ENCODE data around the gene MYO5B. TPM values are rescaled to one million over a fixed set of nuclear protein-coding genes. Genes with fewer than 3 reads are reported as not detected.
"Not testable (repeated sequence)": the region's sequence is repeated elsewhere in the genome, so short reads cannot be mapped to it uniquely, and the experiment has no call there.

MYO5B gene
- total and polyA plus RNA-seq, 4 donors = 5.4 to 23.4 (median 11.4) TPM

GRCh38 chr18:49811151-49811938 lies 383.6 kb downstream of the MYO5B start:
- peak overlapping the region; percentile 49 to 87 (median 53) for H3K4me3 ChIP-seq (ENCODE audit: low read depth in 1 of 3, low read length in 3 of 3)
- peaks cover 4 to 38% (median 21%) of the 10 kb centered on the region in 4 donors for H3K4me1 ChIP-seq (ENCODE audit: control insufficient read depth in 4 of 4, insufficient read depth in 4 of 4, low read length in 3 of 4)
- no peaks in the 10 kb centered on the region for H3K36me3 ChIP-seq (ENCODE audit: control insufficient read depth in 4 of 4, insufficient read depth in 3 of 4, low read depth in 1 of 4, low read length in 3 of 4)
- H3K9ac ChIP-seq (ENCODE audit: low read depth in 1 of 2, low read length in 2 of 2) = peak overlapping the region; percentile 92 to 95
- no peaks in the 10 kb centered on the region for H3K9me3 ChIP-seq (ENCODE audit: control insufficient read depth in 4 of 4, low read length in 3 of 4)
- DNase-seq (ENCODE audit: low spot score) = no peak
- H3K27ac ChIP-seq (ENCODE audit: low read depth in 1 of 2, low read length in 2 of 2) = peak overlapping the region; percentile 60 to 65
- no peaks in the 10 kb centered on the region for H3K27me3 ChIP-seq (ENCODE audit: control insufficient read depth in 4 of 4, insufficient read depth in 4 of 4, low read length in 3 of 4)
- WGBS = 27% methylated on average over 7 of the region's 7 CpGs
- TF ChIP-seq RAD21 (IDR thresholded peaks at IDR 0.05) (peak in 1 of 2 donors; percentile 12), RXRA (IDR thresholded peaks at IDR 0.05) (no peak), HNF4G (IDR thresholded peaks at IDR 0.05) (no peak)

DNA sequence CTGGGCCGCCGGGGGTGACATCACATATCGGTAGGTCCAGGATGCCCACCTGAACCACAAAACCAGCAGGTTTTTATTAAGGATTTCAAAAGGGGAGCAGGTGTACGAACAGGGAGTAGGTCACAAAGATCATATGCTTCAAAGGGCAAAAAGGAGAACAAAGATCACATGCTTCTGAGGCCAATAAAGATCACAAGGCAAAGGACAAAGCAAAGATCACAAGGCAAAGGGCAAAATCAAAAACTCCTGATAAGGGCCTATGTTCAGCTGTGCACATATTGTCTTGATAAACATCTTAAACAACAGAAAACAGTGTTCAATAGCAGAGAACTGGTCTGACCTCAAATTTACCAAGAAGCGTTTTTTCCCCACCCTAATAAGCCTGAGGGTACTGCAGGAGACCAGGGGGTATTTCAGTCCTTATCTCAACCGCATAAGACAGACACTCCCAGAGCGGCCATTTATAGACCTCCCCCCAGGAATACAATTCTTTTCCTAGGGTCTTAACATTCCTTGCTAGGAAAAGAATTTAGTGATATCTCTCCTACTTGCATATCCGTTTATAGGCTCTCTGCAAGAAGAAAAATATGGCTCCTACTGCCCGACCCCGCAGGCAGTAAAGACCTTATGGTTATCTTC lies 386.3 kb downstream of the MYO5B start:
- not testable (repeated sequence) for DNase-seq (ENCODE audit: low spot score); H3K27me3 ChIP-seq (ENCODE audit: control insufficient read depth in 4 of 4, insufficient read depth in 4 of 4, low read length in 3 of 4); H3K9ac ChIP-seq (ENCODE audit: low read depth in 1 of 2, low read length in 2 of 2); H3K4me3 ChIP-seq (ENCODE audit: low read depth in 1 of 3, low read length in 3 of 3); H3K9me3 ChIP-seq (ENCODE audit: control insufficient read depth in 4 of 4, low read length in 3 of 4); H3K36me3 ChIP-seq (ENCODE audit: control insufficient read depth in 4 of 4, insufficient read depth in 3 of 4, low read depth in 1 of 4, low read length in 3 of 4); H3K27ac ChIP-seq (ENCODE audit: low read depth in 1 of 2, low read length in 2 of 2)
- WGBS = 90% methylated on average over 10 of the region's 10 CpGs
- H3K4me1 ChIP-seq (ENCODE audit: control insufficient read depth in 4 of 4, insufficient read depth in 4 of 4, low read length in 3 of 4) = peaks cover 12 to 37% (median 26%) of the 10 kb centered on the region in 4 donors
- TF ChIP-seq NR2F2 (IDR thresholded peaks at IDR 0.05) (peak; percentile 81), JUND (IDR thresholded peaks at IDR 0.05) (peak; percentile 41 to 49), HNF4G (IDR thresholded peaks at IDR 0.05) (peak; percentile 78), SP1 (IDR thresholded peaks at IDR 0.05) (peak; percentile 58), RXRA (IDR thresholded peaks at IDR 0.05) (peak; percentile 76 to 80), HNF4A (conservative IDR thresholded peaks at IDR 0.05) (peak; percentile 93 to 94)

- no peak for TF ChIP-seq NR2F2 (IDR thresholded peaks at IDR 0.05)
- TF ChIP-seq RAD21 (IDR thresholded peaks at IDR 0.05) = no peak
- no peak for TF ChIP-seq REST (IDR thresholded peaks at IDR 0.05)
- TF ChIP-seq JUND (IDR thresholded peaks at IDR 0.05) = no peak
- no peak for TF ChIP-seq HNF4A (conservative IDR thresholded peaks at IDR 0.05)
- no peak for TF ChIP-seq RXRA (IDR thresholded peaks at IDR 0.05)
- TF ChIP-seq SP1 (IDR thresholded peaks at IDR 0.05) = no peak
- TF ChIP-seq EGR1 (IDR thresholded peaks at IDR 0.05; ENCODE audit: low read depth in 2 of 2) = no peak
- TF ChIP-seq, protein P1, sequence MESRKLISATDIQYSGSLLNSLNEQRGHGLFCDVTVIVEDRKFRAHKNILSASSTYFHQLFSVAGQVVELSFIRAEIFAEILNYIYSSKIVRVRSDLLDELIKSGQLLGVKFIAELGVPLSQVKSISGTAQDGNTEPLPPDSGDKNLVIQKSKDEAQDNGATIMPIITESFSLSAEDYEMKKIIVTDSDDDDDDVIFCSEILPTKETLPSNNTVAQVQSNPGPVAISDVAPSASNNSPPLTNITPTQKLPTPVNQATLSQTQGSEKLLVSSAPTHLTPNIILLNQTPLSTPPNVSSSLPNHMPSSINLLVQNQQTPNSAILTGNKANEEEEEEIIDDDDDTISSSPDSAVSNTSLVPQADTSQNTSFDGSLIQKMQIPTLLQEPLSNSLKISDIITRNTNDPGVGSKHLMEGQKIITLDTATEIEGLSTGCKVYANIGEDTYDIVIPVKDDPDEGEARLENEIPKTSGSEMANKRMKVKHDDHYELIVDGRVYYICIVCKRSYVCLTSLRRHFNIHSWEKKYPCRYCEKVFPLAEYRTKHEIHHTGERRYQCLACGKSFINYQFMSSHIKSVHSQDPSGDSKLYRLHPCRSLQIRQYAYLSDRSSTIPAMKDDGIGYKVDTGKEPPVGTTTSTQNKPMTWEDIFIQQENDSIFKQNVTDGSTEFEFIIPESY (IDR thresholded peaks at IDR 0.05) = no peak
- TF ChIP-seq, protein P2, sequence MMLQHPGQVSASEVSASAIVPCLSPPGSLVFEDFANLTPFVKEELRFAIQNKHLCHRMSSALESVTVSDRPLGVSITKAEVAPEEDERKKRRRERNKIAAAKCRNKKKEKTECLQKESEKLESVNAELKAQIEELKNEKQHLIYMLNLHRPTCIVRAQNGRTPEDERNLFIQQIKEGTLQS (IDR thresholded peaks at IDR 0.05) = no peak
- no peak for TF ChIP-seq GABPA (IDR thresholded peaks at IDR 0.05 in 1 of 2, conservative IDR thresholded peaks at IDR 0.05 in 1 of 2)
- no peak for TF ChIP-seq FOXA2 (IDR thresholded peaks at IDR 0.05)
- TF ChIP-seq, protein P3, sequence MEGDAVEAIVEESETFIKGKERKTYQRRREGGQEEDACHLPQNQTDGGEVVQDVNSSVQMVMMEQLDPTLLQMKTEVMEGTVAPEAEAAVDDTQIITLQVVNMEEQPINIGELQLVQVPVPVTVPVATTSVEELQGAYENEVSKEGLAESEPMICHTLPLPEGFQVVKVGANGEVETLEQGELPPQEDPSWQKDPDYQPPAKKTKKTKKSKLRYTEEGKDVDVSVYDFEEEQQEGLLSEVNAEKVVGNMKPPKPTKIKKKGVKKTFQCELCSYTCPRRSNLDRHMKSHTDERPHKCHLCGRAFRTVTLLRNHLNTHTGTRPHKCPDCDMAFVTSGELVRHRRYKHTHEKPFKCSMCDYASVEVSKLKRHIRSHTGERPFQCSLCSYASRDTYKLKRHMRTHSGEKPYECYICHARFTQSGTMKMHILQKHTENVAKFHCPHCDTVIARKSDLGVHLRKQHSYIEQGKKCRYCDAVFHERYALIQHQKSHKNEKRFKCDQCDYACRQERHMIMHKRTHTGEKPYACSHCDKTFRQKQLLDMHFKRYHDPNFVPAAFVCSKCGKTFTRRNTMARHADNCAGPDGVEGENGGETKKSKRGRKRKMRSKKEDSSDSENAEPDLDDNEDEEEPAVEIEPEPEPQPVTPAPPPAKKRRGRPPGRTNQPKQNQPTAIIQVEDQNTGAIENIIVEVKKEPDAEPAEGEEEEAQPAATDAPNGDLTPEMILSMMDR (IDR thresholded peaks at IDR 0.05; ENCODE audit: low read depth, low read length, missing input control) = no peak
- no peak for TF ChIP-seq YY1 (IDR thresholded peaks at IDR 0.05)
- 88% methylated on average over 5 of the region's 5 CpGs for WGBS
- no peak for DNase-seq (ENCODE audit: low spot score)
- no peak overlapping the region for H3K9ac ChIP-seq (ENCODE audit: low read depth in 1 of 2, low read length in 2 of 2)
- H3K27ac ChIP-seq (ENCODE audit: low read depth in 1 of 2, low read length in 2 of 2) = no peak overlapping the region
- H3K36me3 ChIP-seq (ENCODE audit: control insufficient read depth in 4 of 4, insufficient read depth in 3 of 4, low read depth in 1 of 4, low read length in 3 of 4) = peaks cover 0 to 9% (median 5%) of the 10 kb centered on the region in 4 donors
- H3K4me1 ChIP-seq (ENCODE audit: control insufficient read depth in 4 of 4, insufficient read depth in 4 of 4, low read length in 3 of 4) = peaks cover 21 to 39% (median 24%) of the 10 kb centered on the region in 4 donors
- no peak overlapping the region for H3K4me3 ChIP-seq (ENCODE audit: low read depth in 1 of 3, low read length in 3 of 3)
- H3K27me3 ChIP-seq (ENCODE audit: control insufficient read depth in 4 of 4, insufficient read depth in 4 of 4, low read length in 3 of 4) = no peaks in the 10 kb centered on the region
- H3K9me3 ChIP-seq (ENCODE audit: control insufficient read depth in 4 of 4, low read length in 3 of 4) = no peaks in the 10 kb centered on the region
Observed at GRCh38 chr18:49804096-49804495, 390.9 kb downstream of the MYO5B start.

All from liver (tissue), 9 donors.